ENCODE measurements around the gene SPCS2. TPM values are rescaled to one million over a fixed set of nuclear protein-coding genes. Genes with fewer than 3 reads are reported as not detected.

SPCS2 gene
- 138 TPM for total RNA-seq
- long read RNA-seq, transcript SPCS2-201 (5 exons, 2,708 nt) = major isoform, 7 of 24 reads
- long read RNA-seq, partial matches to known transcripts = 0 of 24 reads
- long read RNA-seq, other reads (novel, unspliced or antisense) = 17 of 24 reads

DNA sequence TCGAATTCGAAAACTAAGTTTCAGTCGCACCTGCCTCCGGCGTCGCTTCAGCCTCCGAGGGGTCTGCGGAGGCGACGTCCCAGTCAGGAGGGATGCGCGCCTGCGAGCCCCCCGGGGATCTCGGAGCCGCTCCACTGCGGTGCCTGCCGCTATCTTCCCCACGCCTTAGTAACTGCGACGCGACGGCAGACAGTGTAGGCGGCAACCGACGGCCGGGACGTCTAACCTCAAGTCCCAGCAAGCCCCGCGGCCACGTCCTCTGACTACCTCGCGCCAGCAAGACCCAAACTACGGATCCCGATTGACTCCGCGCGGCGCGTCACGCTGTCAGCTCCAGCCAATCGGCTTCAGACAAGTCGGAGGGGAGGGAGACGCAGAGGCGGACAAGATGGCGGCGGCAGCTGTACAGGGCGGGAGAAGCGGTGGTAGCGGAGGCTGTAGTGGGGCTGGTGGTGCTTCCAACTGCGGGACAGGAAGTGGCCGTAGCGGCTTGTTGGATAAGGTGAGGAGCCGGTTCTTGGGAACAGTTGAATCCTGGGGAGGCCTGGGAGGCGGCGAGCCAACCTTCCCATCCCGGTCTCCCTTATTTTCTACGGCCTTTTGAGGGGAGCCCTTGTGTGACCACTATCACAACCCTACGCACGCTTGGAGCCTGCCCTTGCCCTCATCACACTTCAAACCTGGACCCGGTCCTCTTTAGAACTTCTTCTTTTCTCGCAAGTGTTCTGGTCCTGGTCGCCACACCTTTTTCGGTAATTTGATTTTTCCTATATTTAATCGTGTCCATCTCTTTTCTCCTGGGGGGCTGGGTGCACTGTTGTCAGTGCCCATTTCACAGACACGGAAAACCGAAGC lies at the start of gene SPCS2, which contains the start of gene XRRA1:
SPCS2 (plus strand) TSS at position 369 of the 855 bp plus-strand sequence; CDS start at position 389, 20 bp downstream.
XRRA1 (minus strand) TSS at position 194 of the 855 bp plus-strand sequence. CDS start 8,213 bp downstream, outside the sequence.
- DNase-seq (ENCODE audit: low spot score) = peak; percentile 100

GRCh38 chr11:74902342-74902741 lies 46.7 kb upstream of the SPCS2 start:
- DNase-seq (ENCODE audit: low spot score) = no peak

DNA sequence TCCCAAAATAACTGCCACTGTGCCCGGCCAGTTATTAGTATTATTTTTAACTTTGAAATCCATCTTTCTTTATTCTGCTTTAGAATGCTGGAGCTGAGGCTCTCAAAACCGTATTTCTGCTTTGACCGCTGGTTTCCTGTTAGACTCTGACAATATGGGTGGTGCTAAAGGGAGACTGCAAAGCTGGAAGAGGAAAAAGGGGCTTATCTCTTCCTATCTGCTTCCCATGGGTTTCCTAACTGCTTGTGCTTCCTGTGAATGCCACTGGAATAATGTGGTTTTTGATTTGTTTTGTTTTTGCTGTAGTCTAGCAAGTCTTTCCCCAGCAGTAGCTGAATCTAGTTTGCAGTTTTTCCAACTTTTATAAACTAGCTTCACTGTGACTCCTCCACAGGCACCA lies 43.7 kb upstream of the SPCS2 start:
- DNase-seq (ENCODE audit: low spot score) = no peak

DNA sequence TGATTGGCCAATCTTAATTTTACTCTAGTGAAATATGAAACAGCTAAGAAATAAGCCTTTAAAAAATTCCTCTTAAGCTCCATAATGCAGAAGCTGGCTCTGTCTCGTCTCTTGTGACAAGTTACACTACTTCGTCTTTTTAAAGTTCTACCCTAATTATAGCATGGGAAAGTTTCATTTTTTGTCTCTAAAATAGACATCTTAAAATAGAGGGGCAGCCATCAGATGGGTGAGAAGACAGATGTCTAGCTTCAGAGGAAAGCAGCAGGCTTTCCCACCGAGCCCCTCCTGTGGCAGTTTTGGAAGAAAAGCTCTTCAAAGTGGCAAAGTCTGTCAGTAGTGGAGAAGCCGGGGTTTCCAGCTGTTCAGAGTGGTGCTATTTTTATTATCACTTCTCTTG lies 39.7 kb upstream of the SPCS2 start:
- no peak for DNase-seq (ENCODE audit: low spot score)

DNA sequence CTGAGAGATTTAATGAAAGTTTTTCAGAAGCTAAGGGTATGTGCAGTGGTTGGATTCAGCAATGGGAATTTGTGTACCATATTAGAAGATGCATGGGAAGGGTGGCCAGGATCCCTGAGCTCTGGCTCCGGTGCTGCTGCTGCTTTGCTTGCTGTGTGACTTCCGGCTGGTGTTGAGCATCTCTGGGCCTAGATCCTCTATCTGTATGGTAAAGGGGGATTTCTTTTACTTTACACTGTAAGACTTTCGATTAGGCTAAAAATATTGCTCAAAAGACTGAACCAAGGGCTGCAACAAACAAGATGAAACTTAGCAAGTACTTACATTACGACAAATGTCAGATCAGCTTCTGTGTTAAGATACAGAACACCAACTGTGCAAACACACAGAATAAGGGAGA lies 39.3 kb upstream of the SPCS2 start:
- DNase-seq (ENCODE audit: low spot score) = no peak

GRCh38 chr11:74923125-74923524 lies 25.9 kb upstream of the SPCS2 start:
- DNase-seq (ENCODE audit: low spot score) = no peak

DNA sequence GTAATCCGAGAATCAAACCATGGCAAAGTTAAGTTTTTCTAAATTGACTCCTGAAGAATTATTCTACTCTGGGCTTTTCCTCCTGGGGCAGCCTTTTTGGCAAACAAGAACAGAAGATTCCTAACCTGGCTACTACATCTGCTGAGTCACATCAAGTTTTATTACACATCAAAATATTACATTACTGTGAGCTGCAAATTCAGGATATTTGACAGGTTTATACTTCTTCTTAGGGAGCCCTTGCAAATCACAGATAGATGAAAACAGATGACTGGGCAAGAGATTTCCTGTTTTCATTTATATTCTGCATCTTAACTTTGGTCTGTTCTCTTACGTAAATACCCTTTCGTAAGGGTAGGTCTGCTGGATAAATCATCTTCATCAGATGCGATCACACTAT lies 23.8 kb upstream of the SPCS2 start:
- DNase-seq (ENCODE audit: low spot score) = no peak

GRCh38 chr11:74926304-74927030 lies 22.6 kb upstream of the SPCS2 start:
- DNase-seq (ENCODE audit: low spot score) = no peak

DNA sequence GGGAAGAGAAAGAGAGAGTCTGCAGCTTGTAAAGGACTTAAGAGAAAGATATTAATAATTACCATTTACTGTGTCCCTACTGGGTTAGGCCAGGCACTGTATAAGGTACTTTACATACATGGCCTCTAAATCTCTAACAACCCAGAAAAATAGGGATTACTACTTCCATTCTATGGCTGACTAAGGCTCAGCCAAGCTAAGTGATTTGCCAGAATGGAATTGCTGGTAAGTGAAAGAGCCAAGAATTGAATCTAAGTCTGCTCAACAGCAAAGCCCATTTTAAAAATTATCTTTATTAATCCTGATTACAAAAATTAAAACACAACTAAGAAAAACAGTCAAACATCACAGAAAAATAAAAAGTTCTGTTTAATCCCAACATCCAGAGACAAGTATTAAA lies 21.6 kb upstream of the SPCS2 start:
- no peak for DNase-seq (ENCODE audit: low spot score)

DNA sequence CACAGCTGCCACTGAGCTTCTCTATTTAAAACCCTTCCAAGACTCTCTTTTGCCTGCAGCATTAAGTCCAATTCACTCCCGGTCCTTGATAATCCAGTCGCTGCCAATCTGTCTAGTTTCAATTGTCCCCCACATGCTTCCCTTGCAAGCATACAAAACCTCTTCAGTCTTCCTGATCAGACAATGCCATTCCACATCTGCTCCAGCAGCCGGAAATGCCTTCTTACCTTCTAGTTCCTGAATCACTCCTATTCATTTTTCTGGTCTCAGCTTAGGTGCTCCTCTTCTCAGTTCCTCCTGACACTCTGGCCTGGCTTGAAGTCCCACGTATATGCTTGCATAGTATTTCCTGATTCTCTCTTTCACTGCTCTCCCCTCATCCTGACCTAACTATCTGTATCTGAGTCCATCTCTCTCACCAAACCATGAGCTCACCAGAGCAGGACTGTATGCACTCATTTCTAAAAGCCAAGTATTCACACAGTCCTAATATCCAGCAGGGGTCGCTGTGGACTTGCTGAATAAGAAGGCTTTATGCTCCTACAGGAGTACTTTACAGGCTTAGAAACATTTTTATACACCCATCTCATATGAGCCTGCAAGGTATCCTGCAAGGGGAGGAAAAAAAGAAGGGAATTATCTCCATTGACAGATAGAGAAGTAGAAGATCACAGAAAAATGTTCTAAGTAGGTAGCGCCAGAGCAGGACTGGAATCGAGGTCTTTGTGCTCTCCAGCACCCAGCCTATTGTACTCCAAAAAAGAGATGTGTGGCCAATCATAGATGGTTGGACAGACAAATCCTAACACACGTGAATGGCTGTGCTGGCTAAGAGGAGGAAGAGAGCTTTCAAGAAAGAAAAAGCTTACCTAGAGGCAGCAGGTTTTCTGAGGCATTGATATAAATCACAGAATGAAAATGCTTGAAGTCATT lies 19.4 kb upstream of the SPCS2 start:
- no peak for DNase-seq (ENCODE audit: low spot score)

DNA sequence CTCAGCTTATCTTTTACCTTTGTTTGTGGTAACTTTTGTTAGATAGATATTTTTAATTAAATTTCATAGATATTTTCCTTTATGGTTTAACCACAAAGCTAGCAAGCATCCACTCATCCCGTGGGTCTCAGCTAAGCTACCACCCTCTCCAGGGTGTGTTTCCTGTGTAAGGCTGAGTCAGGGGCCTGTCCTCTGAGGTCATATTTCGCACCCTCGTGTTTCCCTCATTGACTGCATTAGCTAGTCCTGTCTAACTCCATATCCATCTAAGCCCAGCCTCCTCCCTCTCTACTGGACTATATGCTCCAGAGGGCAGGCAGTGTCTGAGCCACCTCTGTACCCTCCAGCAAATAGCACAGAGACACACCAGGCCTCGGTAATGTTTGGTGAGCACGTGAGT lies 16.9 kb upstream of the SPCS2 start:
- DNase-seq (ENCODE audit: low spot score) = no peak

- no peak for DNase-seq (ENCODE audit: low spot score)
These were observed 16.3 kb upstream of the SPCS2 start for GRCh38 chr11:74932797-74933196.

DNA sequence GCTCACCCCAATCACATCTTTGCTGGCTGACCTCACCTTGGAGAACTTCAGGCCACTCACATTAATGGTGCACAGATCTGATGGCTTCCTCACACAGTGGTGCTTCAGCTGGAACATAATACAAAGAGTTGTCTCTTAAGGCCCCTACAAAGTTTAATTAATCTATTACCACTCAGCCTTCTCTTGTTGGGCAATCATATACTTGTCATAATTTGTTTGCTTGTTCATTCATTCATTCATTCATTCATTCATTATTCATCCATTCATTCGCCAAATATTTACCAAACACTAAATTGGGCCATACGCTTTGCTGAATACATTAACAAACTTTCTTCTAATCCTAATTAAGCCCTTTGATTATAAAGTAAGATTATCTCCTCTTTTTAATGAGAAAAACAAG lies 15.3 kb upstream of the SPCS2 start:
- DNase-seq (ENCODE audit: low spot score) = no peak

DNA sequence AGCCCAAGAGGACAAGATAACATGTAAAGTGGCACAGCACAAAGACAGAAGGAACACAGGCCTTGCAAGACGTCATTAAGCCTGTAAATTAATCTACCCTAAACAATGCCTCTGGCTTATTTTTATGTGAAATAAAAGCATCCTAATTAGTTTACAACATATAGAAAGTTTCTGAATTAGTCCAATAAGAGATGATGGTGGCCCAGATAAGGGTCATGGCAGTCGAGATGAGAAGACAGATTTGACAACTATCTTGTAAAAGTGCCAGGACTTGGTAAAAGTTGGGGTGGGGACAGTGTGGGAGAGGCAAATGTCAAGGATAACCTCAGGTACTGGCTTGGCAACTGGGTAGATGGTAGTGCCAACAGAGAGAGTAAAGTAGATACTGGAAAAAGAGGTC lies 13.8 kb upstream of the SPCS2 start:
- DNase-seq (ENCODE audit: low spot score) = no peak

GRCh38 chr11:74936087-74936486 lies 13.0 kb upstream of the SPCS2 start:
- no peak for DNase-seq (ENCODE audit: low spot score)

DNA sequence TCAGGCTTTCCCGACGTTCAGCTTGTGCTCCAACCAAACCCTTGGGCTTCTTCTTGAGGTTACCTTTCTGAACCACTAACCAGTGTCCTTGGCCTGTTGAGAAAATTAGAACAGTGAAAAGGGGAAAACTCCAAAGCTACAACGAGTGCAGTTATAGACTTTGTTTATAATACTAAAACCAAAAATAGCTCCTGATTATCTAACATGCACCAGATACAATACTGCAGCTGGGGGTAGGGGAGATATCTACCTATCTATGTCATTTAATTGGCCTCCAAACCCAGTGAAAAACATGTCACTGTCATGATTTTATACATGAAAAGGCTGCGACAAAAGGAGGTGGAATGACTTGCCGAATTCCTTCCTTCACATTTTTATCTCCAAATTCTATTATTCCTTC lies 12.1 kb upstream of the SPCS2 start:
- no peak for DNase-seq (ENCODE audit: low spot score)

GRCh38 chr11:74937696-74938475 lies 11.2 kb upstream of the SPCS2 start:
- no peak for DNase-seq (ENCODE audit: low spot score)

DNA sequence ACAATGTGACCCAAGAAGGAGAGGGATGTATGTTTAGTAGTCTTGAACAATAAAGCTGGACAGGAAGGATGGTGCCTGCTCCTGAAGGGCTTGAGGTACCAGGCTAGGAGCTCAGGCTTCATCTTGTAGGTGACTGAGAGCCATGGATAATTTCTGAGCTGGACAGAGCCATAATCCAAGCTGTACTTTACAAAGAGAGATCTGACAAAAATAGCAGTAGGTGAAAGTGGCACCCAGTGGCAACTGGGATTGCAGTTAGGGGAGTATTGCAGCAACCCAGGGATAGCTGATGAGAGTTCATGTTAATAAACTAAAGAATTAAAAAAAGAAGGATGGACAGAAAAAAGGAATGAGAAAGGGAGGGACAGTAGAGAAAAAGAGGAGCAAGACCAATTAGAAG lies 7.6 kb upstream of the SPCS2 start:
- DNase-seq (ENCODE audit: low spot score) = no peak

DNA sequence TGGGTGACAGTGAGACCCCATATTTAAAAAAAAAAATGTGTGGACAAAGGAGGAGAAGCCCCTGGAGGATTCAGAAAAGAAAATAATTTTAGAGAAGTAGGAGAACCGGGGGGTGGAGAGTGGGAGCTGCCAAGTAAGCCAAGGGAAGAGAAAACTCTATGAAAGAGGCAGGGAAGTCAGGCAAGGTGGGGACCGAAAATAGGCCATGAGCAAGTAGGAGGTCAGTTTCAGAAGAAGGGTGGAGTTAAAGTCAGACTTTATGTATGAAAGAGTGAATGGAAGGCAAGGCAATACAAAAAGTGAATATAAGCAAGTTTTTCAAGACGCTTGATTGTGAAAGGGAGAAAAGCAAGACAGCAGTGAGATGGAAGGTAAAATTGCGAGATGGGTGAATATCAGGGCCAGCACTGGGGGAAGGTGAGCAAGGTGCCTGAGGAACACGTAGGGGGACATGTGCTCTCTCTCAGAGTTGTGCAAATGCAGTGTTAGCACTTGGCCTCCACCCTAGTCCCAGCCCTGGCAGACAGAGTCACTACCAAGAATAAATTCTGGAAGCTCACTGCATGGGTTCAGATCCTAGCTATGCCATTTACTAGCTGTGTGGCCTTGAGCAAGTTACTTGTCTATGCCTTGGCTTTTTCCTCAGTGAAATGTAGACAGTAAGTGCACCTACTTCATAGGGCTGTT lies 6.8 kb upstream of the SPCS2 start:
- DNase-seq (ENCODE audit: low spot score) = no peak

- DNase-seq (ENCODE audit: low spot score) = no peak
These were observed 544 bp upstream of the SPCS2 start for GRCh38 chr11:74948546-74948897.

Measured in mesenteric fat pad (tissue), 1 donor.